GM23338 (cell line): ENCODE measurements around the gene GID4. TPM values are rescaled to one million over a fixed set of nuclear protein-coding genes. Genes with fewer than 3 reads are reported as not detected.

Experiments
- ATAC-seq: fragments of 200-7000 bp; cut with Tn5 transposase; 3 replicates; pipeline ENCODE4 v1.9.1; 2020
- DNase-seq: peaks from one replicate; pipeline ENCODE4 v3.0.0-alpha.2; 2015; ENCODE audit warnings: low spot score
- H2AFZ ChIP-seq: fragments of 200-600 bp; sonication (generic); 2 replicates; pipeline ENCODE4 v1.8.0; 2016; ENCODE audit warnings: antibody characterized with exemption, mild to moderate bottlenecking, moderate library complexity
- H3F3A ChIP-seq: fragments of 200-600 bp; sonication (generic); replicated peaks from 2 replicates; pipeline ENCODE4 v1.8.0; 2017; ENCODE audit warnings: antibody characterized with exemption, mixed run types, low read depth
- H3K27ac ChIP-seq: fragments of 200-600 bp; sonication (generic); 2 replicates; pipeline ENCODE4 v1.6.1; 2016; ENCODE audit warnings: low read depth
- H3K27me3 ChIP-seq: fragments of 200-600 bp; sonication (generic); 2 replicates; pipeline ENCODE4 v1.8.0; 2016; ENCODE audit warnings: mild to moderate bottlenecking, mixed run types, moderate library complexity; ENCODE audit not compliant: insufficient read depth
- H3K36me3 ChIP-seq: fragments of 200-600 bp; sonication (generic); 2 replicates; pipeline ENCODE4 v1.8.0; 2016; ENCODE audit warnings: mild to moderate bottlenecking; ENCODE audit not compliant: insufficient read depth
- H3K4me1 ChIP-seq: fragments of 200-600 bp; sonication (generic); 2 replicates; pipeline ENCODE4 v1.8.0; 2016; ENCODE audit warnings: mild to moderate bottlenecking, moderate library complexity; ENCODE audit not compliant: insufficient read depth
- H3K4me2 ChIP-seq: fragments of 200-600 bp; sonication (generic); 2 replicates; pipeline ENCODE4 v1.7.1; 2017; ENCODE audit warnings: mixed run types
- H3K4me3 ChIP-seq: fragments of 200-600 bp; sonication (generic); 2 replicates; pipeline ENCODE4 v1.6.1; 2016; ENCODE audit warnings: mixed run types
- H3K79me2 ChIP-seq: fragments of 200-600 bp; sonication (generic); replicated peaks from 2 replicates; pipeline ENCODE4 v1.8.0; 2017; ENCODE audit warnings: mild to moderate bottlenecking; ENCODE audit not compliant: insufficient read depth
- H3K9me2 ChIP-seq: fragments of 200-600 bp; sonication (generic); 2 replicates; pipeline ENCODE4 v1.8.0; 2017; ENCODE audit not compliant: insufficient read depth
- H4K20me1 ChIP-seq: fragments of 200-600 bp; sonication (generic); replicated peaks from 2 replicates; pipeline ENCODE4 v1.8.0; 2017; ENCODE audit warnings: mild to moderate bottlenecking; ENCODE audit not compliant: insufficient read depth
- H3K27ac Mint-ChIP-seq: 2 replicates; pipeline ENCODE4 v1.8.0; 2020; ENCODE audit warnings: inconsistent platforms, mild to moderate bottlenecking, moderate library complexity, mixed read lengths
- H3K27me3 Mint-ChIP-seq: 3 replicates; pipeline ENCODE4 v1.8.0; 2022; ENCODE audit warnings: low read depth, mild to moderate bottlenecking, moderate library complexity, mixed read lengths, inconsistent platforms; ENCODE audit not compliant: insufficient read depth, poor library complexity
- H3K36me3 Mint-ChIP-seq: 3 replicates; pipeline ENCODE4 v1.8.0; 2021; ENCODE audit warnings: low read depth, mild to moderate bottlenecking, inconsistent platforms, moderate library complexity, mixed read lengths
- H3K4me1 Mint-ChIP-seq: 3 replicates; pipeline ENCODE4 v1.8.0; 2020; ENCODE audit warnings: mild to moderate bottlenecking, inconsistent platforms, mixed read lengths
- H3K4me3 Mint-ChIP-seq: 3 replicates; pipeline ENCODE4 v1.8.0; 2021; ENCODE audit warnings: moderate library complexity, mild to moderate bottlenecking, inconsistent platforms, mixed read lengths
- H3K9me3 Mint-ChIP-seq: 3 replicates; pipeline ENCODE4 v1.8.0; 2020; ENCODE audit warnings: moderate library complexity, mild to moderate bottlenecking, inconsistent platforms, mixed read lengths
- CREB1 ChIP-seq: fragments of 250-450 bp; sonication (Bioruptor Pico); IDR thresholded peaks from 2 replicates; pipeline ENCODE4 v1.5.0; 2020; ENCODE audit warnings: low read depth, mild to moderate bottlenecking, moderate library complexity
- ETS1 ChIP-seq: IDR thresholded peaks from 2 replicates; pipeline ENCODE4 v1.6.1; 2016; ENCODE audit warnings: antibody characterized with exemption
- EZH2 ChIP-seq: fragments of 200-600 bp; sonication (generic); IDR thresholded peaks from one replicate; pipeline ENCODE4 v1.8.0; 2017; ENCODE audit warnings: antibody characterized with exemption, mild to moderate bottlenecking, low read depth; ENCODE audit not compliant: unreplicated experiment
- EZH2phosphoT487 ChIP-seq: fragments of 200-600 bp; sonication (generic); IDR thresholded peaks from one replicate; pipeline ENCODE4 v1.8.1; 2018; ENCODE audit warnings: antibody characterized with exemption; ENCODE audit not compliant: unreplicated experiment
- JUNB ChIP-seq: IDR thresholded peaks from one replicate; pipeline ENCODE4 v1.6.1; 2016; ENCODE audit warnings: antibody characterized with exemption; ENCODE audit not compliant: unreplicated experiment
- NANOG ChIP-seq: IDR thresholded peaks from 2 replicates; pipeline ENCODE4 v1.6.1; 2016; ENCODE audit warnings: antibody characterized with exemption, borderline replicate concordance
- ZNF114 ChIP-seq: fragments of 250-450 bp; sonication (Bioruptor Pico); IDR thresholded peaks from 2 replicates; pipeline ENCODE4 v1.5.0; 2020; ENCODE audit warnings: mild to moderate bottlenecking, moderate library complexity
- polyA plus RNA-seq: library from polyadenylated mRNA; unstranded; fragments of >200 nt; fragmentation: Nextera tagmentation; extraction: Ambion mirVana; gene quantifications from 2 replicates; pipeline ENCODE4 v1.2.1, GENCODE V29; 2016
- total RNA-seq: library from RNA; depleted of rRNA; stranded (reverse); fragments of >200 nt; shearing (Covaris generic); gene quantifications from 2 replicates; pipeline ENCODE4 v1.2.3, GENCODE V29; 2014
- TF ChIP-seq, protein P1 (sequence below): fragments of 250-450 bp; sonication (Bioruptor Pico); IDR thresholded peaks from 2 replicates; pipeline ENCODE4 v1.5.0; 2020; ENCODE audit warnings: mild to moderate bottlenecking, moderate library complexity
- TF ChIP-seq, protein P2 (sequence below), 2 experiments: fragments of 200-600 bp in 1 of 2; sonication (generic) in 1 of 2; conservative IDR thresholded peaks; 2 replicates each; pipeline versions ENCODE4 v1.5.1 to v1.6.1; 2016 to 2017; ENCODE audit warnings: antibody characterized with exemption in 2 of 2, low read depth in 2 of 2, mild to moderate bottlenecking in 2 of 2, moderate library complexity in 1 of 2

GID4 gene
- total and polyA plus RNA-seq, 2 experiments from 2014 or later, result 6.3 to 11.2 TPM

DNA sequence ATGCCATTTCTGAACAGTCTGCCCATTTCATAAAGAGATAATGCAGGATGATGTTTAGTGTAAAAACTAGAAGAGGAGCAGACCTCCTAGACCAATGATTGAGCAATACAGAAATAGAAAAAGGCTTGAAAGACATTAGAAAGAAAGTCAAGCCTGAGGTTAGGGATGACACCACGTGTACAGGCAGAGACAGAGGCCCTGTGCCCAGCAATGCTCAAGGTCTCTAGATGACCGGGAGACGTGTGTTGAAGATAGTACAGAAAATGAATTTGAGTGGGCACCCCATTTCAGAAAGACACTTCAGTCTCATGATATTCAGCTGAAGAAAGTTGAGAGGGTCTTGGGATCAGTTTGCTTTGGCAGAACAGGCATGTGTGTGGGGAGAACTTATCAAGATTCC, 5.4 kb downstream of the GID4 start:
- Histone ChIP-seq H3K27me3 (no peaks in the 10 kb centered on the region), H3K4me2 (no peak overlapping the region), H3K79me2 (peaks cover 13% of the 10 kb centered on the region), H3K4me1 (peaks cover 3% of the 10 kb centered on the region), H3K27ac (no peak overlapping the region), H3K36me3 (peaks cover 4% of the 10 kb centered on the region; the same call in 1 of the 2 replicates), H3F3A (no peaks in the 10 kb centered on the region), H2AFZ (no peak overlapping the region), H4K20me1 (peaks cover 15% of the 10 kb centered on the region), H3K4me3 (no peak overlapping the region), H3K9me2 (no peaks in the 10 kb centered on the region)
- no peak for TF ChIP-seq EZH2
- Mint-ChIP-seq H3K27me3 (peaks cover 7% of the 10 kb centered on the region), H3K27ac (no peak overlapping the region), H3K36me3 (peaks cover 19% of the 10 kb centered on the region), H3K4me1 (peaks cover 24% of the 10 kb centered on the region), H3K4me3 (no peak overlapping the region), H3K9me3 (no peaks in the 10 kb centered on the region)
- ATAC-seq (no peak), DNase-seq (no peak)

- Histone ChIP-seq H3K9me2 (no peaks in the 10 kb centered on the region), H3K36me3 (peaks cover 4% of the 10 kb centered on the region; the same call in 1 of the 2 replicates), H3K27me3 (no peaks in the 10 kb centered on the region), H4K20me1 (peaks cover 15% of the 10 kb centered on the region), H3K4me1 (peaks cover 3% of the 10 kb centered on the region), H3K4me2 (no peak overlapping the region), H3K27ac (no peak overlapping the region), H3K79me2 (peaks cover 13% of the 10 kb centered on the region), H2AFZ (no peak overlapping the region), H3K4me3 (no peak overlapping the region), H3F3A (no peaks in the 10 kb centered on the region)
- H3K36me3 Mint-ChIP-seq, result peaks cover 19% of the 10 kb centered on the region
- no peaks in the 10 kb centered on the region for H3K27me3 Mint-ChIP-seq
- DNase-seq (no peak), ATAC-seq (no peak)
- peaks cover 17% of the 10 kb centered on the region for H3K4me1 Mint-ChIP-seq
- no peak overlapping the region for H3K4me3 Mint-ChIP-seq
- no peaks in the 10 kb centered on the region for H3K9me3 Mint-ChIP-seq
- no peak overlapping the region for H3K27ac Mint-ChIP-seq
- TF ChIP-seq, protein P1, sequence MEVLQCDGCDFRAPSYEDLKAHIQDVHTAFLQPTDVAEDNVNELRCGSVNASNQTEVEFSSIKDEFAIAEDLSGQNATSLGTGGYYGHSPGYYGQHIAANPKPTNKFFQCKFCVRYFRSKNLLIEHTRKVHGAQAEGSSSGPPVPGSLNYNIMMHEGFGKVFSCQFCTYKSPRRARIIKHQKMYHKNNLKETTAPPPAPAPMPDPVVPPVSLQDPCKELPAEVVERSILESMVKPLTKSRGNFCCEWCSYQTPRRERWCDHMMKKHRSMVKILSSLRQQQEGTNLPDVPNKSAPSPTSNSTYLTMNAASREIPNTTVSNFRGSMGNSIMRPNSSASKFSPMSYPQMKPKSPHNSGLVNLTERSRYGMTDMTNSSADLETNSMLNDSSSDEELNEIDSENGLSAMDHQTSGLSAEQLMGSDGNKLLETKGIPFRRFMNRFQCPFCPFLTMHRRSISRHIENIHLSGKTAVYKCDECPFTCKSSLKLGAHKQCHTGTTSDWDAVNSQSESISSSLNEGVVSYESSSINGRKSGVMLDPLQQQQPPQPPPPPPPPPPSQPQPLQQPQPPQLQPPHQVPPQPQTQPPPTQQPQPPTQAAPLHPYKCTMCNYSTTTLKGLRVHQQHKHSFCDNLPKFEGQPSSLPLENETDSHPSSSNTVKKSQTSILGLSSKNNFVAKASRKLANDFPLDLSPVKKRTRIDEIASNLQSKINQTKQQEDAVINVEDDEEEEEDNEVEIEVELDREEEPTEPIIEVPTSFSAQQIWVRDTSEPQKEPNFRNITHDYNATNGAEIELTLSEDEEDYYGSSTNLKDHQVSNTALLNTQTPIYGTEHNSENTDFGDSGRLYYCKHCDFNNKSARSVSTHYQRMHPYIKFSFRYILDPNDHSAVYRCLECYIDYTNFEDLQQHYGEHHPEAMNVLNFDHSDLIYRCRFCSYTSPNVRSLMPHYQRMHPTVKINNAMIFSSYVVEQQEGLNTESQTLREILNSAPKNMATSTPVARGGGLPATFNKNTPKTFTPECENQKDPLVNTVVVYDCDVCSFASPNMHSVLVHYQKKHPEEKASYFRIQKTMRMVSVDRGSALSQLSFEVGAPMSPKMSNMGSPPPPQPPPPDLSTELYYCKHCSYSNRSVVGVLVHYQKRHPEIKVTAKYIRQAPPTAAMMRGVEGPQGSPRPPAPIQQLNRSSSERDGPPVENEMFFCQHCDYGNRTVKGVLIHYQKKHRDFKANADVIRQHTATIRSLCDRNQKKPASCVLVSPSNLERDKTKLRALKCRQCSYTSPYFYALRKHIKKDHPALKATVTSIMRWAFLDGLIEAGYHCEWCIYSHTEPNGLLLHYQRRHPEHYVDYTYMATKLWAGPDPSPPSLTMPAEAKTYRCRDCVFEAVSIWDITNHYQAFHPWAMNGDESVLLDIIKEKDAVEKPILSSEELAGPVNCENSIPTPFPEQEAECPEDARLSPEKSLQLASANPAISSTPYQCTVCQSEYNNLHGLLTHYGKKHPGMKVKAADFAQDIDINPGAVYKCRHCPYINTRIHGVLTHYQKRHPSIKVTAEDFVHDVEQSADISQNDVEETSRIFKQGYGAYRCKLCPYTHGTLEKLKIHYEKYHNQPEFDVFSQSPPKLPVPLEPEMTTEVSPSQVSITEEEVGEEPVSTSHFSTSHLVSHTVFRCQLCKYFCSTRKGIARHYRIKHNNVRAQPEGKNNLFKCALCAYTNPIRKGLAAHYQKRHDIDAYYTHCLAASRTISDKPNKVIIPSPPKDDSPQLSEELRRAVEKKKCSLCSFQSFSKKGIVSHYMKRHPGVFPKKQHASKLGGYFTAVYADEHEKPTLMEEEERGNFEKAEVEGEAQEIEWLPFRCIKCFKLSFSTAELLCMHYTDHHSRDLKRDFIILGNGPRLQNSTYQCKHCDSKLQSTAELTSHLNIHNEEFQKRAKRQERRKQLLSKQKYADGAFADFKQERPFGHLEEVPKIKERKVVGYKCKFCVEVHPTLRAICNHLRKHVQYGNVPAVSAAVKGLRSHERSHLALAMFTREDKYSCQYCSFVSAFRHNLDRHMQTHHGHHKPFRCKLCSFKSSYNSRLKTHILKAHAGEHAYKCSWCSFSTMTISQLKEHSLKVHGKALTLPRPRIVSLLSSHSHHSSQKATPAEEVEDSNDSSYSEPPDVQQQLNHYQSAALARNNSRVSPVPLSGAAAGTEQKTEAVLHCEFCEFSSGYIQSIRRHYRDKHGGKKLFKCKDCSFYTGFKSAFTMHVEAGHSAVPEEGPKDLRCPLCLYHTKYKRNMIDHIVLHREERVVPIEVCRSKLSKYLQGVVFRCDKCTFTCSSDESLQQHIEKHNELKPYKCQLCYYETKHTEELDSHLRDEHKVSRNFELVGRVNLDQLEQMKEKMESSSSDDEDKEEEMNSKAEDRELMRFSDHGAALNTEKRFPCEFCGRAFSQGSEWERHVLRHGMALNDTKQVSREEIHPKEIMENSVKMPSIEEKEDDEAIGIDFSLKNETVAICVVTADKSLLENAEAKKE (CRISPR knock-in tag), result no peak
- no peak for TF ChIP-seq NANOG
- no peak for TF ChIP-seq JUNB
- TF ChIP-seq EZH2phosphoT487, result no peak
- TF ChIP-seq, protein P2, sequence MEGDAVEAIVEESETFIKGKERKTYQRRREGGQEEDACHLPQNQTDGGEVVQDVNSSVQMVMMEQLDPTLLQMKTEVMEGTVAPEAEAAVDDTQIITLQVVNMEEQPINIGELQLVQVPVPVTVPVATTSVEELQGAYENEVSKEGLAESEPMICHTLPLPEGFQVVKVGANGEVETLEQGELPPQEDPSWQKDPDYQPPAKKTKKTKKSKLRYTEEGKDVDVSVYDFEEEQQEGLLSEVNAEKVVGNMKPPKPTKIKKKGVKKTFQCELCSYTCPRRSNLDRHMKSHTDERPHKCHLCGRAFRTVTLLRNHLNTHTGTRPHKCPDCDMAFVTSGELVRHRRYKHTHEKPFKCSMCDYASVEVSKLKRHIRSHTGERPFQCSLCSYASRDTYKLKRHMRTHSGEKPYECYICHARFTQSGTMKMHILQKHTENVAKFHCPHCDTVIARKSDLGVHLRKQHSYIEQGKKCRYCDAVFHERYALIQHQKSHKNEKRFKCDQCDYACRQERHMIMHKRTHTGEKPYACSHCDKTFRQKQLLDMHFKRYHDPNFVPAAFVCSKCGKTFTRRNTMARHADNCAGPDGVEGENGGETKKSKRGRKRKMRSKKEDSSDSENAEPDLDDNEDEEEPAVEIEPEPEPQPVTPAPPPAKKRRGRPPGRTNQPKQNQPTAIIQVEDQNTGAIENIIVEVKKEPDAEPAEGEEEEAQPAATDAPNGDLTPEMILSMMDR (conservative IDR thresholded peaks at IDR 0.05; ENCODE audit: low read depth in 2 of 2), result no peak
- TF ChIP-seq EZH2, result no peak
- no peak for TF ChIP-seq ZNF114 (CRISPR knock-in tag)
- TF ChIP-seq CREB1 (CRISPR knock-in tag), result no peak
- TF ChIP-seq ETS1, result no peak
These were observed 6.6 kb downstream of the GID4 start for GRCh38 chr17:18045691-18046350.
